Transverse colon (tissue), 4 donors: Measurements from ENCODE around the gene PNPLA1.

ENCODE experiments used
- EP300 ChIP-seq: sonication (generic); formaldehyde crosslinking; IDR thresholded peaks from one replicate; pipeline ENCODE4 v1.6.1; 2017; ENCODE audit warnings: antibody characterized with exemption, low read depth
- POLR2A ChIP-seq: fragments of 450-650 bp; IDR thresholded peaks from one replicate; pipeline ENCODE4 v1.6.1; 2016; ENCODE audit warnings: antibody characterized with exemption, mild to moderate bottlenecking, moderate library complexity
- POLR2AphosphoS5 ChIP-seq, 3 donors: sonication (generic); formaldehyde crosslinking; IDR thresholded peaks; one replicate each; pipeline ENCODE4 v1.6.1; 2016; ENCODE audit warnings: antibody characterized with exemption in 3 of 3
- TF ChIP-seq, protein P1 (sequence below), 5 experiments: fragments of 200-600 bp in 3 of 5; fragments of 450-650 bp in 2 of 5; sonication (generic) in 3 of 5; IDR thresholded peaks; 1 replicate in 2 of 5; 2 replicates in 3 of 5; pipeline ENCODE4 v1.5.1; 2016 to 2017; ENCODE audit warnings: antibody characterized with exemption in 5 of 5, inconsistent platforms in 3 of 5, mild to moderate bottlenecking in 2 of 5, moderate library complexity in 1 of 5

DNA sequence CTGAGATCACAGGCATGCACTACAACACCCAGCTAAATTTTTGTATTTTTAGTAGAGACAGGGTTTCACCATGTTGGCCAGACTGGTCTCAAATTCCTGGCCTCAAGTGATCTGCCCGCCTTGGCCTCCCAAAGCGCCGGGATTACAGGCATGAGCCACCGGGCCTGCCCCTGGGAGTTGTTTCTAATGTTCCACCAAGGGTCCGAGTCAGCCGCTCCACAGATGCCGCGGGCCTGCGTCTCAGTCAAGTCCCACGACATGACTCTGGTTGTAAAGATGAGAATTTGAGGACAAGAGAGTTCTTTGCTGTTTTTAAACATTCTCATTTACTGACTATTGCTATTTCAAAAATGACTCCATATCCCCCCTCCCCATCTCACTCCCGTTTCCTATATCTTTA is 36.0 kb downstream of the PNPLA1 start:
- TF ChIP-seq, protein P1, sequence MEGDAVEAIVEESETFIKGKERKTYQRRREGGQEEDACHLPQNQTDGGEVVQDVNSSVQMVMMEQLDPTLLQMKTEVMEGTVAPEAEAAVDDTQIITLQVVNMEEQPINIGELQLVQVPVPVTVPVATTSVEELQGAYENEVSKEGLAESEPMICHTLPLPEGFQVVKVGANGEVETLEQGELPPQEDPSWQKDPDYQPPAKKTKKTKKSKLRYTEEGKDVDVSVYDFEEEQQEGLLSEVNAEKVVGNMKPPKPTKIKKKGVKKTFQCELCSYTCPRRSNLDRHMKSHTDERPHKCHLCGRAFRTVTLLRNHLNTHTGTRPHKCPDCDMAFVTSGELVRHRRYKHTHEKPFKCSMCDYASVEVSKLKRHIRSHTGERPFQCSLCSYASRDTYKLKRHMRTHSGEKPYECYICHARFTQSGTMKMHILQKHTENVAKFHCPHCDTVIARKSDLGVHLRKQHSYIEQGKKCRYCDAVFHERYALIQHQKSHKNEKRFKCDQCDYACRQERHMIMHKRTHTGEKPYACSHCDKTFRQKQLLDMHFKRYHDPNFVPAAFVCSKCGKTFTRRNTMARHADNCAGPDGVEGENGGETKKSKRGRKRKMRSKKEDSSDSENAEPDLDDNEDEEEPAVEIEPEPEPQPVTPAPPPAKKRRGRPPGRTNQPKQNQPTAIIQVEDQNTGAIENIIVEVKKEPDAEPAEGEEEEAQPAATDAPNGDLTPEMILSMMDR (IDR thresholded peaks at IDR 0.05), result no peak
- TF ChIP-seq POLR2A, result no peak
- no peak for TF ChIP-seq POLR2AphosphoS5 (IDR thresholded peaks at IDR 0.05)
- TF ChIP-seq EP300, result no peak
